GM12873 (cell line): ENCODE measurements around the gene COL18A1.

Source experiments
- CTCF ChIP-seq: IDR thresholded peaks from 2 replicates; pipeline ENCODE4 v1.5.1; 2012; ENCODE audit warnings: low read depth, mild to moderate bottlenecking, moderate library complexity, low read length, control low read depth; ENCODE audit not compliant: insufficient read depth; ENCODE audit errors: missing control alignments

The COL18A1 gene

GRCh38 chr21:45550522-45551210 lies 145.7 kb downstream of the COL18A1 start:
- TF ChIP-seq CTCF: no peak

- no peak for TF ChIP-seq CTCF
These were observed 146.4 kb downstream of the COL18A1 start for GRCh38 chr21:45551316-45551715.

- no peak for TF ChIP-seq CTCF
These were observed 147.1 kb downstream of the COL18A1 start for GRCh38 chr21:45551783-45552695.

DNA sequence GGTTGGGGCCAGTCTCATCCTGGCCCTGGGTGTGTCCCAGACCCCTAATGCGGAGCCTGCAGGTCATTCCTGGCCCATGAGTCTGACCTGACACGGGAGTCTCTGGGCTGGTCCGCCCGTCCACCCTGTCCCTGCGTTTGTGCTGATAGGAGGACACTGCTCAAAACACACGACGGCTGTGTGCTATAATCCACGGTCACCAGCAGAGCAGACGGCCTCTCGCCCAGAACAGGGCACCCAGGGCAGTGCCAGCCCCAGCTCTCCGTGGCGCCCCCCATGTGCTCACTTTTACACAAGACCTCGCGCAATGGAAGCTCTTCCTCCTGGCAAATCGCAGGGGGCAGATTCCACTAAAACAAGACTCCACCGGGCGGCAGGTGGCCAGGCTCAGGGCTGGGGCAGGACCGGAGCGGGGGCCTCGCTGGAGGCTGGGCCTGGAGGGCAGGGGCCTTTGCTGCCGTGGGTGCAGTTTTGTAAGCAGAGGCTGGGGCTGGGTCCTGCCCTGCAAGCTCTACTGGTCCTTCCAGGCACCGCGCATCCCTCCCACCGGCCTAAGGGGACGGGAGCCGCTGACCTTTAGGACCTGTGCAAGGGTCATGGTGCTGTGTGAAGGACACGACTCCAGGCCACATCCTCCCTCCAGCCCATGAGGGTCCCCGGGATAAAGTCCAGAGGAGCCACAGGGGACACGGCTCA lies 147.9 kb downstream of the COL18A1 start:
- no peak for TF ChIP-seq CTCF

- TF ChIP-seq CTCF: peak; percentile 68
These were observed 149.7 kb downstream of the COL18A1 start for GRCh38 chr21:45554477-45555175.

GRCh38 chr21:45555251-45555556 lies 150.2 kb downstream of the COL18A1 start:
- TF ChIP-seq CTCF: no peak
